NCI-H2227 (cell line): ENCODE data around the gene SBK3.
"Not testable (repeated sequence)": the region's sequence is repeated elsewhere in the genome, so short reads cannot be mapped to it uniquely, and the experiment has no call there.

Experiments
- DNase-seq: peaks from one replicate; lab custom pipeline; 2025; ENCODE audit not compliant: unreplicated experiment; lab: John Stamatoyannopoulos, UW

The SBK3 gene

DNA sequence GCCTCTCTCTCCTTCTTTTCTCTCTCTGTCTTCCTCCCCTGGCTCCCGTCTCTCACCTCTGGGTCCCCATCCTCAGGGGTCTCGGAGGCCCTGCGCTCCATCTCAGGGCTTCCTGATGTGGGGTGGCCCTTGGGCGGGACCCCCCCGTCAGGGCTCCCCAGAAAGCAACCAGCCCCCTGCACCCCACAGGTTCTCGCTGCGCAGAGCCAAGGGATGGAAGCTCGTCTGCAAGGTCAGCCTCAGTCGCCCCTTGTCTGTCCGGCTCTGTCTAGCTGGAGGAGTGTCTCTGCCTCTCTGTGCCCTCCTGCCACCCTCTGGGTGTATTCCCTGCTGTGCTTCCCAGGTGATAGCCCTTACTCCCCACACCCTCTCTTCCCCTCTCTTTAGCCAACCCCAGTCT is at the start of gene SBK3:
Gene SBK3 (minus strand): TSS at position 101 of the 400 bp plus-strand sequence. CDS start 0 bp downstream, at position 101.
- DNase-seq = no peak

DNA sequence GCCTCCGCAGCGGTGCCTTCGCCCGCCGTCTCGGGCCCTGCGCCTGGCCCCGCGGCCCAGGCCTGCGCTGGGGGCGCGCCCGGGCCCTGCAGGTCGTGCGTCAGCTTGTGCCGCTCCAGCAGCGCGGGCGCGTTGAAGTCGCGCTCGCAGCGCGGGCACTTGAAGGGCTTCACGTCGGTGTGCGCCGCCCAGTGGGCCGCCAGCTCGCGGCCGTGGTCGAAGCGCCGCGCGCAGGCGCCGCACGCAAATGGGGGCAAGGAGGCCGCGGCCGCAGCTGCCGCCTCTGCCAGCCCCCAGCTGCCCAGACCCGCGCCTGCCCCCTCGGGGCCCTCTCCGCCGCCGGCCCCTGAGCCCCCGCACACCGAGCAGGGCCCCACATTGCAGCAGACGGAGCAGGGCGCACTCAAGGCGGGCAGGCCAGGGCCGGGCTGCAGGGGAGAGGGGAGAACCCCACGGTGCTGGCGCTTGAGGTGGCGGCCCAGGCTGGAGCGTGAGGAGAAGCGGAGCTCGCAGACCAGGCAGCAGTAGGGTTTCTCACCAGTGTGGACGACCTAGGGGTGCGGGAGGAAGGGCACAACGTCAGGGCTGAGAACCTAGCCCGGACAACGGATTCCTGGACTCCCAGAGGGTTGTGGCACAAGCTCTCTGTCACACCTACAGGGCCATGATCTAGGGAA is 47.9 kb upstream of the SBK3 start:
- DNase-seq = no peak

GRCh38 chr19:55592391-55593090 is 47.2 kb upstream of the SBK3 start:
- DNase-seq = no peak

- no peak for DNase-seq
Measured at GRCh38 chr19:55591555-55591954, 46.2 kb upstream of the SBK3 start.

- peak; percentile 70 for DNase-seq
Measured at GRCh38 chr19:55590617-55591016, 45.3 kb upstream of the SBK3 start.

GRCh38 chr19:55590109-55590508 is 44.8 kb upstream of the SBK3 start:
- no peak for DNase-seq

GRCh38 chr19:55588738-55589137 is 43.4 kb upstream of the SBK3 start:
- no peak for DNase-seq

GRCh38 chr19:55586976-55587668 is 41.8 kb upstream of the SBK3 start:
- peak; percentile 100 for DNase-seq

- peak; percentile 96 for DNase-seq
Measured at GRCh38 chr19:55585658-55586339, 40.5 kb upstream of the SBK3 start.

DNA sequence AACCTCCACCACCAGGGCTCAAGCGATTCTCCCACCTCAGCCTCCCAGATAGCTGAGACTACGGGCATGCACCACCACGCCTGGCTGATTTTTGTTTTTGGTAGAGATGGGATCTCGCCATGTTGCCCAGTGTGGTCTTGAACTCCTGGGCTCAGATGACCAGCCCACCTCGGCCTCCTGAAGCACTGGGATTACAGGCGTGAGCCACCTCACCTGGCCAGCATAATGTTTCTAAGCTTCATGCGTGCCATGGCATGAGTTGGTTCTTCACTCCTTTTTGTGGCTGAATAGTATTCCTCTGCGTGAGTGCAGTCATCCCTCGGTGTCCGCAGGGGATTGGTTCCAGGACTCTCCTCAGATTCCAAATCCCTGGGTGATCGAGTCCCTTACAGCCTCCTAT is 39.5 kb upstream of the SBK3 start:
- DNase-seq = no peak

DNA sequence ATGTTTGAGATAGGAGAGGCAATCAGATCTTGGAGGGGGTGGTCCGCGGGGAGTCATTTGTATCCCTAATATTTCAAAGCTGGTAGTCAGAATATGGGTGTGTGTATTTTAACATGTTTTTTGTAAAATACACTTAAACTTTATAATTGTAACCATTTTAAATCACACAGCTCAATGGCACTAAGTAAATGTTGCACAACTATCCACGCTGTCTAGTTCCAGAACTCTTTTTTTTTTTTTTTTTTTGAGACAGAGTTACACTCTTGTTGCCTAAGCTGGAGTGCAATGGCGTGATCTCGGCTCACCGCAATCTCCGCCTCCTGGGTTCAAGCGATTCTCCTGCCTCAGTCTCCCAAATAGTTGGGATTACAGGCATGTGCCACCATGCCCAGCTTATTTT is 38.6 kb upstream of the SBK3 start:
- DNase-seq = not testable (repeated sequence)

- DNase-seq = not testable (repeated sequence)
Measured at GRCh38 chr19:55582284-55582683, 36.9 kb upstream of the SBK3 start.

DNA sequence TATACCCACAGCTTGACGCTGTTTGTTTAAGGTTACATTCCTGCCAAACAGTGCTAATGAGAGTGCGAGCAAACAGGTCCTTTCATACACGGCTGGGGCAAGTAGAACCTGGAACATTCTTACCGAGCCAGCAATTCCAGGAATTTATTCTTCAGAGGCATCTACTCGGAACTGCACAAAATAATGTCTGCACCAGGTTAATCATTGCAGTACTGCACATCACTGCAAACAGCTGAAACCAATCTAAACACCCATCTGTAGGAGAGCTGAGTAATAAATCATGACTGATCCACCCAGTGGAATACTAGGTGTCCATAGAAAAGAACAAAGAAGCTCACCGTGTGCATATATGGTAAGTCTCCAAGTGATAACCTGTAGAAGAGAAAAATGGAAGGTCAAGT is 36.5 kb upstream of the SBK3 start:
- DNase-seq = peak; percentile 57

- no peak for DNase-seq
Measured at GRCh38 chr19:55581145-55581822, 35.9 kb upstream of the SBK3 start.

- peak; percentile 99 for DNase-seq
Measured at GRCh38 chr19:55580628-55581144, 35.3 kb upstream of the SBK3 start, which contains the start of gene ZNF579. TSS of gene ZNF579 (minus strand) at chr19:55580848. CDS start at chr19:55579639, 1,209 bp downstream.

DNA sequence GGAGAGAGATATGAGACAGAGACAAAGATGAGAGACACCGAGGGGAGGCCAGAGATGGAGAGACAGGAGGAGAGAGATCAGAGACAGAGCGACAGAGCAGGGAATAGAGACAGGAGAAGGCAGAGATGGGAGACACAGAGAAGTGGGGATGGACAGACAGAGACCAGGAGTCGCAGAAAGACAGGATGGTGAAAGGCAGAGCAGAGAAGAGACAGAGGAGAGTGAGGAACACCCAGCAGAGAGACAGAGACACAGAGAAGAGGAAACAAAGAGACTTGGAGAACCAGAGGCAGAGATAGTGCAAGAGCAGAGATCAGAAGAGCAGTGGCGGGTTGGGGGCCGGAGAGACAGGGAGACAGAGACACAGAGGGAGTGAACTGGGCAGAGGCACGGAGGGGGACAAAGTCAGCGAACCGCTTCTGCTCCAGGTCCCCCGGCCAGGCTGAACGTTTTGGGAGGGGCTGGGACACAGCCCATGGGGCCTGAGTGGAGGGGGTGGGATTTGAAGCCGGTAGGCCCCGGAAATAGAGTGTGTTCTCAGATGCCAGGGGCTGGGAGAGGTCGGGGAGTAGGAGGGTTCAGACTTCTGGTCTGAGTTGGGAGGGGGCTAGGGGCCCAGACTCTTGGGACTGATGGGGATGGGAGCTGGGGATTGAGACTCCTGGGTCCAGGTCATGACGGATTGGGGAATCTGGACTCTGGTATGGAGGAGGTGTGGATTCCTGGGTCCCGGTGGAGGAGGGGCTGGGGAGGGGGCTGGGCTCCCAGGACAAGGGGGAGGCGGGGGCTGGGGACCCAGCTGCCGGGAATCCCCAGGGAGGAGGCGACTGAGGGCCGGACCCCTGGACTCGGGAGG is 34.7 kb upstream of the SBK3 start:
- peak; percentile 81 for DNase-seq

- DNase-seq = no peak
Measured at GRCh38 chr19:55578761-55579747, 33.7 kb upstream of the SBK3 start.

DNA sequence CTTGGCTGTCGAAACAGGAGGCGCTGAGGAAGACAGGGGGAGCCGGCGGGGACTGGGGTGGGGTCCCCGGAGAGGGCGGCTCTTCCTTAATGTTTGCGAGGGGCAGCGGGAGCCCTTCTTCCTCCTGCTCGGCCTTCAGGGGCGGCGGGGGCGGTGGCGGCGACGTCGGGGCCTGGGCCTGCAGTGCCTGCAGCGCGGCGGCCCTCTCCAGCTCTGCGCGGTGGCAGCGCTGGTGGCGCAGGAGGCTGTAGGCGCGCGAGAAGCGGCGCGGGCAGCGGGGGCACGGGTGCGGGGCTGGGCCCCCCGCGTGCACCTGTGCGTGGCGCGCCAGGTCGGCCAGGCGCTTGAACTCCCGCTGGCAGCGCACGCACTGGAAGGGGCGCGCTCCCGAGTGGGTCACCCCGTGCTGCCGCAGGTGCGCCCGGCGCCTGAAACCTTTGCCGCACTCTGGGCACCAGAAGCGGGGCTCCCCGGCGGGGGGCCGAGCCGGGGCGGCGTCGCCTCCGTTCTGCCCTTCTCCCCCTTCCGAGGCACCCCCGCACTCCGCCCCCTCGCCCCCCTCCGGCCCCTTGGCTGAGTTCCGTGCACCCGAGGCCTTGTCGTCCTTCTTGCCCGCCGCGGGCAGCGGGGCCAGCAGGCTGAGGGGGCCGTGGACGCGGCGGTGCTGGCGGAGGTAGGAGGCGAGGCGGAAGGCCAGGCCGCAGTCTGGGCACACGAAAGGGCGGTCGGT is 32.9 kb upstream of the SBK3 start:
- DNase-seq = no peak
